ENCODE data around the gene TSPAN7. TPM values are rescaled to one million over a fixed set of nuclear protein-coding genes. Genes with fewer than 3 reads are reported as not detected.

The TSPAN7 gene
- total RNA-seq, 1 experiment from 2014 or later: 1.7 TPM

GRCh38 chrX:38656350-38656915 lies 95.1 kb downstream of the TSPAN7 start:
- intact Hi-C loops (cut with micrococcal nuclease; ENCODE audit: unreplicated experiment): no loop called here
- Histone ChIP-seq H3K4me1 (no peaks in the 10 kb centered on the region), H3K27me3 (replicated peaks; ENCODE audit: control insufficient read depth, insufficient read depth, low read length) (no peaks in the 10 kb centered on the region), H3K9me3 (no peaks in the 10 kb centered on the region), H3K4me3 (ENCODE audit: low read depth, low read length) (no peak overlapping the region), H3K36me3 (ENCODE audit: control insufficient read depth, insufficient read depth, low read length) (no peaks in the 10 kb centered on the region)
- no TSS peak for BruUV-seq (replicated peaks)
- Mint-ChIP-seq H3K4me1 (ENCODE audit: low read depth, unreplicated experiment) (peaks cover 8% of the 10 kb centered on the region), H3K36me3 (ENCODE audit: insufficient read depth, unreplicated experiment) (no peaks in the 10 kb centered on the region), H3K27ac (ENCODE audit: unreplicated experiment) (no peak overlapping the region), H3K4me3 (ENCODE audit: unreplicated experiment) (no peak overlapping the region), H3K27me3 (ENCODE audit: insufficient read depth, unreplicated experiment) (no peaks in the 10 kb centered on the region), H3K9me3 (ENCODE audit: unreplicated experiment) (no peaks in the 10 kb centered on the region)
- ChIA-PET CTCF (no interaction called here), POLR2A (no interaction called here)
- no peak for TF ChIP-seq CTCF (IDR thresholded peaks at IDR 0.05; ENCODE audit: insufficient read depth in 1 of 2, low read depth in 1 of 2, low read length in 1 of 2, severe bottlenecking in 1 of 2, unreplicated experiment in 1 of 2)
- DNase-seq: no peak

GRCh38 chrX:38657562-38657961 lies 96.2 kb downstream of the TSPAN7 start:
- BruUV-seq (replicated peaks): no TSS peak
- Mint-ChIP-seq H3K36me3 (ENCODE audit: insufficient read depth, unreplicated experiment) (no peaks in the 10 kb centered on the region), H3K4me1 (ENCODE audit: low read depth, unreplicated experiment) (peaks cover 8% of the 10 kb centered on the region), H3K27me3 (ENCODE audit: insufficient read depth, unreplicated experiment) (no peaks in the 10 kb centered on the region), H3K4me3 (ENCODE audit: unreplicated experiment) (no peak overlapping the region), H3K9me3 (ENCODE audit: unreplicated experiment) (no peaks in the 10 kb centered on the region), H3K27ac (ENCODE audit: unreplicated experiment) (no peak overlapping the region)
- Histone ChIP-seq H3K36me3 (ENCODE audit: control insufficient read depth, insufficient read depth, low read length) (no peaks in the 10 kb centered on the region), H3K27me3 (replicated peaks; ENCODE audit: control insufficient read depth, insufficient read depth, low read length) (no peaks in the 10 kb centered on the region), H3K4me1 (no peaks in the 10 kb centered on the region), H3K4me3 (ENCODE audit: low read depth, low read length) (no peak overlapping the region), H3K9me3 (no peaks in the 10 kb centered on the region)
- ChIA-PET POLR2A (no interaction called here), CTCF (no interaction called here)
- DNase-seq: no peak
- no peak for TF ChIP-seq CTCF (IDR thresholded peaks at IDR 0.05; ENCODE audit: insufficient read depth in 1 of 2, low read depth in 1 of 2, low read length in 1 of 2, severe bottlenecking in 1 of 2, unreplicated experiment in 1 of 2)
- intact Hi-C loops (cut with micrococcal nuclease; ENCODE audit: unreplicated experiment): no loop called here

- no peak overlapping the region for H3K27ac Mint-ChIP-seq (ENCODE audit: unreplicated experiment)
- no peak for DNase-seq
- H3K9me3 ChIP-seq: no peaks in the 10 kb centered on the region
- no TSS peak for BruUV-seq (replicated peaks)
- H3K36me3 ChIP-seq (ENCODE audit: control insufficient read depth, insufficient read depth, low read length): no peaks in the 10 kb centered on the region
- no peaks in the 10 kb centered on the region for H3K27me3 Mint-ChIP-seq (ENCODE audit: insufficient read depth, unreplicated experiment)
- H3K4me1 ChIP-seq: no peaks in the 10 kb centered on the region
- no peaks in the 10 kb centered on the region for H3K9me3 Mint-ChIP-seq (ENCODE audit: unreplicated experiment)
- TF ChIP-seq CTCF (IDR thresholded peaks at IDR 0.05; ENCODE audit: insufficient read depth in 1 of 2, low read depth in 1 of 2, low read length in 1 of 2, severe bottlenecking in 1 of 2, unreplicated experiment in 1 of 2): no peak
- H3K27me3 ChIP-seq (replicated peaks; ENCODE audit: control insufficient read depth, insufficient read depth, low read length): no peaks in the 10 kb centered on the region
- intact Hi-C loops (cut with micrococcal nuclease; ENCODE audit: unreplicated experiment): loop anchor here (10.0 kb wide), 1 partner anchor 94 kb away; no protein-coding TSS in a partner anchor
- H3K36me3 Mint-ChIP-seq (ENCODE audit: insufficient read depth, unreplicated experiment): no peaks in the 10 kb centered on the region
- H3K4me1 Mint-ChIP-seq (ENCODE audit: low read depth, unreplicated experiment): no peaks in the 10 kb centered on the region
- H3K4me3 Mint-ChIP-seq (ENCODE audit: unreplicated experiment): no peak overlapping the region
- no peak overlapping the region for H3K4me3 ChIP-seq (ENCODE audit: low read depth, low read length)
- POLR2A ChIA-PET: no interaction called here
- CTCF ChIA-PET: no interaction called here
Observed at GRCh38 chrX:38660395-38661102, 99.2 kb downstream of the TSPAN7 start.

Data from Caco-2 (cell line).